Liver (tissue), 9 donors: ENCODE data around the gene TOMM40L. TPM values are rescaled to one million over a fixed set of nuclear protein-coding genes. Genes with fewer than 3 reads are reported as not detected.

ENCODE experiments used
- DNase-seq: peaks from one replicate; pipeline ENCODE4 v3.0.0-alpha.2; 2017; ENCODE audit warnings: low spot score
- H3K27ac ChIP-seq, 2 donors: one replicate each; pipeline ENCODE4 v1.7.0; 2013; ENCODE audit warnings: inconsistent platforms in 2 of 2, low read length in 2 of 2, control low read depth in 1 of 2, low read depth in 1 of 2, mild to moderate bottlenecking in 1 of 2
- H3K27me3 ChIP-seq, 4 donors: one replicate each; pipeline versions ENCODE4 v1.6.1 to v1.7.0; 2013; ENCODE audit warnings: low read length in 3 of 4, inconsistent platforms in 1 of 4, mild to moderate bottlenecking in 1 of 4, moderate library complexity in 1 of 4; ENCODE audit not compliant: control insufficient read depth in 4 of 4, insufficient read depth in 4 of 4
- H3K36me3 ChIP-seq, 4 donors: one replicate each; pipeline versions ENCODE4 v1.6.1 to v1.7.0; 2013; ENCODE audit warnings: low read length in 3 of 4, mild to moderate bottlenecking in 3 of 4, low read depth in 1 of 4, moderate library complexity in 1 of 4; ENCODE audit not compliant: control insufficient read depth in 4 of 4, insufficient read depth in 3 of 4
- H3K4me1 ChIP-seq, 4 donors: one replicate each; pipeline versions ENCODE4 v1.6.1 to v1.7.0; 2013; ENCODE audit warnings: low read length in 3 of 4, mild to moderate bottlenecking in 3 of 4, moderate library complexity in 1 of 4; ENCODE audit not compliant: control insufficient read depth in 4 of 4, insufficient read depth in 4 of 4
- H3K4me3 ChIP-seq, 3 donors: one replicate each; pipeline versions ENCODE4 v1.6.1 to v1.7.0; 2013; ENCODE audit warnings: low read length in 3 of 3, control low read depth in 1 of 3, low read depth in 1 of 3, mild to moderate bottlenecking in 1 of 3
- H3K9ac ChIP-seq, 2 donors: one replicate each; pipeline ENCODE4 v1.7.0; 2013; ENCODE audit warnings: low read length in 2 of 2, mild to moderate bottlenecking in 2 of 2, moderate library complexity in 2 of 2, control low read depth in 1 of 2, low read depth in 1 of 2
- H3K9me3 ChIP-seq, 4 donors: one replicate each; pipeline versions ENCODE4 v1.6.1 to v1.7.0; 2013; ENCODE audit warnings: low read length in 3 of 4; ENCODE audit not compliant: control insufficient read depth in 4 of 4
- EGR1 ChIP-seq, 2 donors: IDR thresholded peaks; 2 replicates each; pipeline ENCODE4 v1.6.1; 2016 to 2018; ENCODE audit warnings: antibody characterized with exemption in 2 of 2, low read depth in 2 of 2
- FOXA1 ChIP-seq: IDR thresholded peaks from 2 replicates; pipeline ENCODE4 v1.6.1; 2016; ENCODE audit warnings: antibody characterized with exemption
- FOXA2 ChIP-seq: IDR thresholded peaks from 2 replicates; pipeline ENCODE4 v1.6.1; 2016; ENCODE audit warnings: antibody characterized with exemption
- GABPA ChIP-seq, 2 donors: IDR thresholded peaks in 1 of 2; conservative IDR thresholded peaks in 1 of 2; 2 replicates each; pipeline ENCODE4 v1.6.1; 2016; ENCODE audit warnings: antibody characterized with exemption in 2 of 2, mild to moderate bottlenecking in 1 of 2, moderate library complexity in 1 of 2
- HNF4A ChIP-seq, 2 donors: conservative IDR thresholded peaks; 2 replicates each; pipeline ENCODE4 v1.6.1; 2016; ENCODE audit warnings: antibody characterized with exemption in 2 of 2, mild to moderate bottlenecking in 2 of 2
- HNF4G ChIP-seq: IDR thresholded peaks from 2 replicates; pipeline ENCODE4 v1.6.1; 2016; ENCODE audit warnings: antibody characterized with exemption
- JUND ChIP-seq, 2 donors: IDR thresholded peaks; 2 replicates each; pipeline ENCODE4 v1.6.1; 2016; ENCODE audit warnings: antibody characterized with exemption in 2 of 2
- NR2F2 ChIP-seq: IDR thresholded peaks from 2 replicates; pipeline ENCODE4 v1.6.1; 2016; ENCODE audit warnings: antibody characterized with exemption
- RAD21 ChIP-seq, 2 donors: IDR thresholded peaks; 2 replicates each; pipeline ENCODE4 v1.6.1; 2016; ENCODE audit warnings: antibody characterized with exemption in 2 of 2, mild to moderate bottlenecking in 2 of 2
- SP1 ChIP-seq: IDR thresholded peaks from 2 replicates; pipeline ENCODE4 v1.6.1; 2018; ENCODE audit warnings: antibody characterized with exemption, mild to moderate bottlenecking
- TAF1 ChIP-seq: conservative IDR thresholded peaks from 2 replicates; pipeline ENCODE4 v1.6.1; 2016; ENCODE audit warnings: antibody characterized with exemption, mild to moderate bottlenecking
- YY1 ChIP-seq: IDR thresholded peaks from 2 replicates; pipeline ENCODE4 v1.6.1; 2016; ENCODE audit warnings: antibody characterized with exemption, mild to moderate bottlenecking
- WGBS: extraction: QIAGEN DNeasy Blood & Tissue Kit; methylation state at CpG from one replicate; pipeline ENCODE4 v1.1.7; 2013; 5-methylcytosine and 5-hydroxymethylcytosine counted together
- polyA plus RNA-seq, 2 donors: library from polyadenylated mRNA; stranded (reverse) in 1 of 2; unstranded in 1 of 2; fragments of 200-250 nt in 1 of 2; fragments of >200 nt in 1 of 2; fragmentation: Nextera tagmentation in 1 of 2; extraction: Ambion mirVana in 1 of 2; gene quantifications; one replicate each; pipeline versions ENCODE4 v1.2.1 to v1.2.3, GENCODE V29; 2013 to 2015
- total RNA-seq, 2 donors: library from RNA; depleted of rRNA; stranded (reverse); fragments of >200 nt; gene quantifications; one replicate each; pipeline ENCODE4 v1.2.3, GENCODE V29; 2014
- TF ChIP-seq, protein P1 (sequence below): IDR thresholded peaks from 2 replicates; pipeline ENCODE4 v1.6.1; 2016; ENCODE audit warnings: antibody characterized with exemption
- TF ChIP-seq, protein P2 (sequence below): IDR thresholded peaks from 2 replicates; pipeline ENCODE4 v1.6.1; 2016; ENCODE audit warnings: antibody characterized with exemption
- TF ChIP-seq, protein P3 (sequence below): IDR thresholded peaks from 2 replicates; pipeline ENCODE4 v1.6.1; 2016; ENCODE audit warnings: antibody characterized with exemption, mild to moderate bottlenecking
- TF ChIP-seq, protein P4 (sequence below): fragments of 150-350 bp; IDR thresholded peaks from 2 replicates; pipeline ENCODE4 v1.5.1; 2017; ENCODE audit warnings: improper control_type of control experiment, low read depth, low read length; ENCODE audit not compliant: missing input control
- TF ChIP-seq, protein P5 (sequence below): IDR thresholded peaks from 2 replicates; pipeline ENCODE4 v1.6.1; 2016; ENCODE audit warnings: antibody characterized with exemption
- donor health status: healthy.
- donor health status: healthy.
- donor health status: healthy.
- donor health status: healthy.
- donor health status: healthy.

Gene TOMM40L
- total and polyA plus RNA-seq, 4 donors = 6.7 to 10.5 (median 8.9) TPM

DNA sequence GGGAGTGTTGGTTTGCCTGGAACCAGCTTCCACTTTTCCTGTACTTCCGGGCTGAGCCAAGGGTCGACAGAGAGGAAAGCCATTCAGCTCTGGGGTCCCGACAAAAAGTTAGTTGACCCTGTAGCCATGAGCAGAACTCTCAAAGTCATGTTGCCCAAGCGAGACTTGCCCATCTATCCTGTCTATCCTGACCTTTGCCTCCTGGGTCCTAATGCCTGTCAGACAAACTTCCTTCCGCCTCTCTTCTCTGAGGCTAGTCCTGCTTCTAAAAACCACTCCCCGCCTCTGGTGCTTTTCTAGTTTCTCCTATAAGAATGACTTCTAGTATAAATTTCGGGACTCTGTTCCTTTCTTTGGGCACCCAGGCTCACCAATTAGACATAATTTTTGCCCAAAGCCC, 25.0 kb downstream of the TOMM40L start:
- H3K4me3 ChIP-seq = no peak overlapping the region
- TF ChIP-seq, protein P1, sequence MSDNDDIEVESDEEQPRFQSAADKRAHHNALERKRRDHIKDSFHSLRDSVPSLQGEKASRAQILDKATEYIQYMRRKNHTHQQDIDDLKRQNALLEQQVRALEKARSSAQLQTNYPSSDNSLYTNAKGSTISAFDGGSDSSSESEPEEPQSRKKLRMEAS = no peak
- TF ChIP-seq RAD21 (IDR thresholded peaks at IDR 0.05) = no peak
- TF ChIP-seq, protein P2, sequence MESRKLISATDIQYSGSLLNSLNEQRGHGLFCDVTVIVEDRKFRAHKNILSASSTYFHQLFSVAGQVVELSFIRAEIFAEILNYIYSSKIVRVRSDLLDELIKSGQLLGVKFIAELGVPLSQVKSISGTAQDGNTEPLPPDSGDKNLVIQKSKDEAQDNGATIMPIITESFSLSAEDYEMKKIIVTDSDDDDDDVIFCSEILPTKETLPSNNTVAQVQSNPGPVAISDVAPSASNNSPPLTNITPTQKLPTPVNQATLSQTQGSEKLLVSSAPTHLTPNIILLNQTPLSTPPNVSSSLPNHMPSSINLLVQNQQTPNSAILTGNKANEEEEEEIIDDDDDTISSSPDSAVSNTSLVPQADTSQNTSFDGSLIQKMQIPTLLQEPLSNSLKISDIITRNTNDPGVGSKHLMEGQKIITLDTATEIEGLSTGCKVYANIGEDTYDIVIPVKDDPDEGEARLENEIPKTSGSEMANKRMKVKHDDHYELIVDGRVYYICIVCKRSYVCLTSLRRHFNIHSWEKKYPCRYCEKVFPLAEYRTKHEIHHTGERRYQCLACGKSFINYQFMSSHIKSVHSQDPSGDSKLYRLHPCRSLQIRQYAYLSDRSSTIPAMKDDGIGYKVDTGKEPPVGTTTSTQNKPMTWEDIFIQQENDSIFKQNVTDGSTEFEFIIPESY = no peak
- no peak for TF ChIP-seq TAF1
- peak in 1 of 2 donors; percentile 25 for TF ChIP-seq HNF4A (conservative IDR thresholded peaks at IDR 0.05)
- TF ChIP-seq FOXA2 = no peak
- H3K9me3 ChIP-seq = no peaks in the 10 kb centered on the region
- WGBS = 83% methylated on average over 7 of the region's 7 CpGs
- H3K4me1 ChIP-seq = peaks cover 2 to 6% (median 3%) of the 10 kb centered on the region in 4 donors
- H3K36me3 ChIP-seq = no peaks in the 10 kb centered on the region
- no peak for DNase-seq
- H3K27ac ChIP-seq = no peak overlapping the region
- no peak overlapping the region for H3K9ac ChIP-seq
- H3K27me3 ChIP-seq = no peaks in the 10 kb centered on the region

DNA sequence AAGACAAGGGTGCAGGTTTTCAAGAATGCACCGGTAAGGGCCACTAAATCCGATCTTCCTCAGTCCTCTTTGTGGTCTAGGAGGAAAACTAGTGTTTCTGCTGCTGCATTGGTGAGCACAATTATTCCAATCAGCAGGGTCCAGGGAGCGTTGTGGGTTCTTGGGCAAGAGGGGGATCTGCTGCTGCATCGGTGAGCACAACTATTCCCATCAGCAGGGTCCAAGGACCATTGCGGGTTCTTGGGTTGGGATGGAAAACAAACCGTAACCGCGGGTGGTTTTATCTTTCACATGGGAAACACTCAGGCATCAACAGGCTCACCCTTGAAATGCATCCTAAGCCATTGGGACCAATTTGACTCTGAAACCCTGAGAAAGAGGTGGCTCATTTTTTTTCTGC, 25.7 kb downstream of the TOMM40L start:
- Histone ChIP-seq H3K36me3 (no peaks in the 10 kb centered on the region), H3K9me3 (no peaks in the 10 kb centered on the region), H3K27ac (no peak overlapping the region), H3K4me1 (peaks cover 2 to 7% (median 5%) of the 10 kb centered on the region in 4 donors), H3K27me3 (no peaks in the 10 kb centered on the region), H3K4me3 (no peak overlapping the region), H3K9ac (no peak overlapping the region)
- DNase-seq = no peak
- 98% methylated on average over 8 of the region's 8 CpGs for WGBS
- TF ChIP-seq NR2F2 (no peak), GABPA (IDR thresholded peaks at IDR 0.05 in 1 of 2, conservative IDR thresholded peaks at IDR 0.05 in 1 of 2) (no peak), EGR1 (IDR thresholded peaks at IDR 0.05; ENCODE audit: low read depth in 2 of 2) (no peak), RAD21 (IDR thresholded peaks at IDR 0.05) (no peak), HNF4G (no peak), FOXA1 (no peak), YY1 (no peak), SP1 (no peak), HNF4A (conservative IDR thresholded peaks at IDR 0.05) (no peak), JUND (IDR thresholded peaks at IDR 0.05) (no peak), TAF1 (no peak)
- TF ChIP-seq, protein P3, sequence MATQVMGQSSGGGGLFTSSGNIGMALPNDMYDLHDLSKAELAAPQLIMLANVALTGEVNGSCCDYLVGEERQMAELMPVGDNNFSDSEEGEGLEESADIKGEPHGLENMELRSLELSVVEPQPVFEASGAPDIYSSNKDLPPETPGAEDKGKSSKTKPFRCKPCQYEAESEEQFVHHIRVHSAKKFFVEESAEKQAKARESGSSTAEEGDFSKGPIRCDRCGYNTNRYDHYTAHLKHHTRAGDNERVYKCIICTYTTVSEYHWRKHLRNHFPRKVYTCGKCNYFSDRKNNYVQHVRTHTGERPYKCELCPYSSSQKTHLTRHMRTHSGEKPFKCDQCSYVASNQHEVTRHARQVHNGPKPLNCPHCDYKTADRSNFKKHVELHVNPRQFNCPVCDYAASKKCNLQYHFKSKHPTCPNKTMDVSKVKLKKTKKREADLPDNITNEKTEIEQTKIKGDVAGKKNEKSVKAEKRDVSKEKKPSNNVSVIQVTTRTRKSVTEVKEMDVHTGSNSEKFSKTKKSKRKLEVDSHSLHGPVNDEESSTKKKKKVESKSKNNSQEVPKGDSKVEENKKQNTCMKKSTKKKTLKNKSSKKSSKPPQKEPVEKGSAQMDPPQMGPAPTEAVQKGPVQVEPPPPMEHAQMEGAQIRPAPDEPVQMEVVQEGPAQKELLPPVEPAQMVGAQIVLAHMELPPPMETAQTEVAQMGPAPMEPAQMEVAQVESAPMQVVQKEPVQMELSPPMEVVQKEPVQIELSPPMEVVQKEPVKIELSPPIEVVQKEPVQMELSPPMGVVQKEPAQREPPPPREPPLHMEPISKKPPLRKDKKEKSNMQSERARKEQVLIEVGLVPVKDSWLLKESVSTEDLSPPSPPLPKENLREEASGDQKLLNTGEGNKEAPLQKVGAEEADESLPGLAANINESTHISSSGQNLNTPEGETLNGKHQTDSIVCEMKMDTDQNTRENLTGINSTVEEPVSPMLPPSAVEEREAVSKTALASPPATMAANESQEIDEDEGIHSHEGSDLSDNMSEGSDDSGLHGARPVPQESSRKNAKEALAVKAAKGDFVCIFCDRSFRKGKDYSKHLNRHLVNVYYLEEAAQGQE = no peak
- TF ChIP-seq, protein P1 = no peak
- TF ChIP-seq, protein P4, sequence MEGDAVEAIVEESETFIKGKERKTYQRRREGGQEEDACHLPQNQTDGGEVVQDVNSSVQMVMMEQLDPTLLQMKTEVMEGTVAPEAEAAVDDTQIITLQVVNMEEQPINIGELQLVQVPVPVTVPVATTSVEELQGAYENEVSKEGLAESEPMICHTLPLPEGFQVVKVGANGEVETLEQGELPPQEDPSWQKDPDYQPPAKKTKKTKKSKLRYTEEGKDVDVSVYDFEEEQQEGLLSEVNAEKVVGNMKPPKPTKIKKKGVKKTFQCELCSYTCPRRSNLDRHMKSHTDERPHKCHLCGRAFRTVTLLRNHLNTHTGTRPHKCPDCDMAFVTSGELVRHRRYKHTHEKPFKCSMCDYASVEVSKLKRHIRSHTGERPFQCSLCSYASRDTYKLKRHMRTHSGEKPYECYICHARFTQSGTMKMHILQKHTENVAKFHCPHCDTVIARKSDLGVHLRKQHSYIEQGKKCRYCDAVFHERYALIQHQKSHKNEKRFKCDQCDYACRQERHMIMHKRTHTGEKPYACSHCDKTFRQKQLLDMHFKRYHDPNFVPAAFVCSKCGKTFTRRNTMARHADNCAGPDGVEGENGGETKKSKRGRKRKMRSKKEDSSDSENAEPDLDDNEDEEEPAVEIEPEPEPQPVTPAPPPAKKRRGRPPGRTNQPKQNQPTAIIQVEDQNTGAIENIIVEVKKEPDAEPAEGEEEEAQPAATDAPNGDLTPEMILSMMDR = no peak
- TF ChIP-seq, protein P2 = no peak
- TF ChIP-seq, protein P5, sequence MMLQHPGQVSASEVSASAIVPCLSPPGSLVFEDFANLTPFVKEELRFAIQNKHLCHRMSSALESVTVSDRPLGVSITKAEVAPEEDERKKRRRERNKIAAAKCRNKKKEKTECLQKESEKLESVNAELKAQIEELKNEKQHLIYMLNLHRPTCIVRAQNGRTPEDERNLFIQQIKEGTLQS = no peak
